Naive thymus-derived CD4-positive, alpha-beta T cell (primary cell): ENCODE data around the gene FBLN1. TPM values are rescaled to one million over a fixed set of nuclear protein-coding genes. Genes with fewer than 3 reads are reported as not detected.
"Not testable (repeated sequence)": the region's sequence is repeated elsewhere in the genome, so short reads cannot be mapped to it uniquely, and the experiment has no call there.

Experiments used
- ATAC-seq: fragments of 150-1000 bp; cut with Tn5 transposase; 2 replicates; pipeline ENCODE4 v1.10.0; 2021; ENCODE audit warnings: mild to moderate bottlenecking, moderate library complexity
- CTCF ChIA-PET: fragments of 350-600 bp; sonication (Branson Sonifier 250); formaldehyde crosslinking; loops from one replicate; lab custom pipeline; 2021; ENCODE audit warnings: antibody characterized with exemption; lab: Charles Lee
- POLR2A ChIA-PET: fragments of 350-600 bp; sonication (Branson Sonifier 250); formaldehyde crosslinking; loops from one replicate; lab custom pipeline; 2021; ENCODE audit warnings: antibody characterized with exemption, inconsistent platforms; lab: Charles Lee
- DNase-seq, 9 donors: peaks; one replicate each; pipeline versions ENCODE4 v3.0.0 to v3.0.0-alpha.2; 2020 to 2022; ENCODE audit warnings: mixed read lengths in 1 of 9
- H3K27ac ChIP-seq: one replicate; pipeline ENCODE4 v1.7.0; 2013; ENCODE audit warnings: mild to moderate bottlenecking, low read depth, low read length, moderate library complexity
- H3K27me3 ChIP-seq, 2 donors: one replicate each; pipeline ENCODE4 v1.7.0; 2013; ENCODE audit warnings: low read length in 2 of 2, mild to moderate bottlenecking in 2 of 2, moderate library complexity in 2 of 2; ENCODE audit not compliant: control insufficient read depth in 2 of 2, insufficient read depth in 2 of 2
- H3K36me3 ChIP-seq, 3 experiments: 1 replicate in 2 of 3; 2 replicates in 1 of 3; pipeline ENCODE4 v1.7.0; 2013; ENCODE audit warnings: low read length in 3 of 3, mild to moderate bottlenecking in 3 of 3, moderate library complexity in 1 of 3; ENCODE audit not compliant: insufficient read depth in 3 of 3, control insufficient read depth in 2 of 3
- H3K4me1 ChIP-seq, 2 donors: one replicate each; pipeline ENCODE4 v1.7.0; 2013; ENCODE audit warnings: low read length in 2 of 2, mild to moderate bottlenecking in 2 of 2, moderate library complexity in 1 of 2; ENCODE audit not compliant: control insufficient read depth in 2 of 2, insufficient read depth in 2 of 2
- H3K4me3 ChIP-seq: 2 replicates; pipeline ENCODE4 v1.7.0; 2013; ENCODE audit warnings: mild to moderate bottlenecking, low read length
- H3K9me3 ChIP-seq, 3 experiments: 1 replicate in 2 of 3; 2 replicates in 1 of 3; pipeline ENCODE4 v1.7.0; 2013; ENCODE audit warnings: low read length in 3 of 3; ENCODE audit not compliant: control insufficient read depth in 2 of 3
- H3K27ac Mint-ChIP-seq, 9 donors: one replicate each; pipeline ENCODE4 v1.8.0; 2020 to 2022; ENCODE audit warnings: mixed read lengths in 9 of 9, mild to moderate bottlenecking in 8 of 9, moderate library complexity in 5 of 9, inconsistent platforms in 2 of 9
- H3K27me3 Mint-ChIP-seq, 5 donors: one replicate each; pipeline ENCODE4 v1.8.0; 2021 to 2022; ENCODE audit warnings: mixed read lengths in 5 of 5, mild to moderate bottlenecking in 1 of 5
- H3K36me3 Mint-ChIP-seq, 5 donors: one replicate each; pipeline ENCODE4 v1.8.0; 2020 to 2022; ENCODE audit warnings: mixed read lengths in 5 of 5, mild to moderate bottlenecking in 3 of 5, inconsistent platforms in 1 of 5
- H3K4me1 Mint-ChIP-seq, 7 donors: one replicate each; pipeline ENCODE4 v1.8.0; 2020 to 2022; ENCODE audit warnings: mixed read lengths in 7 of 7, mild to moderate bottlenecking in 3 of 7, inconsistent platforms in 1 of 7
- H3K4me3 Mint-ChIP-seq, 10 donors: one replicate each; pipeline ENCODE4 v1.8.0; 2020 to 2022; ENCODE audit warnings: mild to moderate bottlenecking in 10 of 10, mixed read lengths in 10 of 10, moderate library complexity in 6 of 10, inconsistent platforms in 2 of 10
- H3K9me3 Mint-ChIP-seq, 11 donors: one replicate each; pipeline ENCODE4 v1.8.0; 2020 to 2022; ENCODE audit warnings: mixed read lengths in 11 of 11, mild to moderate bottlenecking in 4 of 11, inconsistent platforms in 1 of 11, moderate library complexity in 1 of 11
- intact Hi-C, 2 donors: fragments of 100-400 bp; cut with micrococcal nuclease; formaldehyde crosslinking; loops; one replicate each; pipeline ENCODE4 v1.15.1; 2023
- polyA plus RNA-seq, 2 donors: library from polyadenylated mRNA; unstranded; fragments of 300-500 nt; fragmentation: Illumina TruSeq; gene quantifications; one replicate each; pipeline ENCODE4 v1.2.3, GENCODE V29; 2021
- total RNA-seq, 6 experiments: library from RNA in 5 of 6; stranded (reverse) in 5 of 6; gene quantifications; 1 replicate in 5 of 6; 2 replicates in 1 of 6; pipeline ENCODE4 v1.2.3 and lab custom pipeline; 2021 to 2026

The FBLN1 gene
- total and polyA plus RNA-seq, 7 experiments from 2014 or later = 0.11 to 1.1 TPM; not detected in 5

DNA sequence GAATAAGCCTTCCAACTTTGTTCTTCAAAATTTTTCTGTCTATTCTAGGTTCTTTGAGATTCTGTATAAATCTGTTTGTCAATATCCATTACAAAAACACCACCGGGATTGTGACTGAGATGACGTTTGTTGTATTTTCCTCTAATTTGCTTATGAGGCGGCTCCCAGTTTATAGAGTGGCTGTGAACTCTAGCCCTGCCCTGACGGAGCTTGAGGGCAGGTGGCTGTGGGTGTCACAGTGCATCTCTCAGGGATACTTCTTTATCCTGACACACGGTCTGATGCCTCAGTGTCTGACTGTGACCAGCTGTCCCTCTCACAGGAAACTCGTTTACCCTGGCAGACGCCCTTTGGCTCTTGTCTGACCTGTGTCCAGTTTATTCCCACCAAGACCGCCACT, 115.3 kb downstream of the FBLN1 start:
- DNase-seq (no peak), ATAC-seq (no peak)
- Mint-ChIP-seq H3K27ac (no peak overlapping the region), H3K27me3 (peaks cover 0 to 8% (median 0%) of the 10 kb centered on the region in 5 donors), H3K4me1 (peaks cover 0 to 5% (median 0%) of the 10 kb centered on the region in 7 donors), H3K36me3 (no peaks in the 10 kb centered on the region), H3K4me3 (no peak overlapping the region), H3K9me3 (peaks cover 0 to 4% (median 0%) of the 10 kb centered on the region in 11 donors)
- no peaks in the 10 kb centered on the region for H3K9me3 ChIP-seq
- no peaks in the 10 kb centered on the region for H3K27me3 ChIP-seq
- no peaks in the 10 kb centered on the region for H3K4me1 ChIP-seq
- H3K36me3 ChIP-seq = no peaks in the 10 kb centered on the region
- intact Hi-C loops = no loop called here
- CTCF ChIA-PET = no interaction called here
- POLR2A ChIA-PET = no interaction called here
- no peak overlapping the region for H3K27ac ChIP-seq
- no peak overlapping the region for H3K4me3 ChIP-seq

DNA sequence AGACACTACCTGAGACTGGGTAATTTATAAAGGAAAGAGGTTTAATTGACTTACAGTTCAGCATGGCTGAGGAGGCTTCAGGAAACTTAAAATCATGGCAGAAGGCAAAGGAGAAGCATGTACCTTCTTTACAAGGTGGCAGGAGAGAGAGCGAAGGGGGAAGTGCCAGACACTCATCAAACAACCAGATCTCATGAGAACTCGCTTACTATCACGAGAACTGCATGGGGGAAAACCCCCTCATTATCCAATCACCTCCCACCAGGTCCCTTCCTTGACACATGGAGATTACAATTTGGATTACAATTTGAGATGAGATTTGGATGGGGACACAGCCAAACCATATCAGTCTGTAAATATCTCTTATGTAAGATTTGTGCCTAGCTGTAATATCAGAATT, 118.0 kb downstream of the FBLN1 start:
- peaks cover 0 to 8% (median 5%) of the 10 kb centered on the region in 5 donors for H3K27me3 Mint-ChIP-seq
- ChIA-PET POLR2A (no interaction called here), CTCF (no interaction called here)
- no peaks in the 10 kb centered on the region for H3K36me3 Mint-ChIP-seq
- intact Hi-C loops = no loop called here
- H3K27ac Mint-ChIP-seq = no peak overlapping the region
- no peaks in the 10 kb centered on the region for H3K36me3 ChIP-seq
- H3K4me3 Mint-ChIP-seq = no peak overlapping the region
- H3K4me1 ChIP-seq = no peaks in the 10 kb centered on the region
- H3K27me3 ChIP-seq = no peaks in the 10 kb centered on the region
- H3K4me3 ChIP-seq = no peak overlapping the region
- peaks cover 0 to 4% (median 0%) of the 10 kb centered on the region in 11 donors for H3K9me3 Mint-ChIP-seq
- DNase-seq (no peak), ATAC-seq (no peak)
- peaks cover 0 to 5% (median 0%) of the 10 kb centered on the region in 7 donors for H3K4me1 Mint-ChIP-seq
- H3K27ac ChIP-seq = no peak overlapping the region
- H3K9me3 ChIP-seq = no peaks in the 10 kb centered on the region

DNA sequence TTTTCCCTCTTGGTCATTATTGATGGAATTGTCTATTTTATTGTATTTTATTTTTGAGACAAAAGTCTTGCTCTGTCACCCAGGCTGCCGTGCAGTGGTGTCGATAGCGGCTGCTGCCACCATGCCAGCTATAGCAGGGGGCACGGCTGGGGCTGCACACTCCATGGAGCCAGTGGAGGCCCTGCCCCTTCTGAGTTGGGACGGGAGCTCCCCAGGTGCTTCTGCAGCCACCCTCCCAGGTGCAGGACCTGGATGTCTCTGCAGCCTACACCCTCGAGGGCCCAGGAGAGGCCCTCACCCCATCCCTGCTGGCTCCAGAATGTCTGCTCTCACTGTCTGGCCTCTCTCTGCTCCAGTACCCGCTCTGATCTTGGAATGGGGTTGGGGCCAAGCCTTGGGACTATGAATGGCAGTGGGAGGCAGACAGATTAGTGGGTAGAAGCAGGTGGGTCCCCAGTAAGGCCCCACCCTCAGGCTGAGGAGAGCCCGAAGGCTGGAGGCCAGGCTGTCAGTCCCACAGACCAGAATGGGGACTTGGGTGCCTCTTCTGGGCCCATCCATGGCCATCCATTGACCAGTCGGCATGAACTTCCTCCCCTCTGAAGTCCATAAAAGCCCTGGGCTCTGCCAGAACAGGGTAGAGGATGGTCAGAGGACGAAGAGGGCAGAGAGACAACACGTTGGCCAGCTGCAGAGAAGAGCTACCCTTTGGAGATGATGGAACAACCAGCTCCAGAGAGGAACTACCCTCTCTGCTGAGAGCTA, 119.3 kb downstream of the FBLN1 start:
- Histone ChIP-seq H3K4me1 (no peaks in the 10 kb centered on the region), H3K36me3 (no peaks in the 10 kb centered on the region), H3K9me3 (no peaks in the 10 kb centered on the region), H3K27ac (no peak overlapping the region), H3K4me3 (no peak overlapping the region), H3K27me3 (no peaks in the 10 kb centered on the region)
- H3K36me3 Mint-ChIP-seq = no peaks in the 10 kb centered on the region
- DNase-seq = no peak
- no peak overlapping the region for H3K27ac Mint-ChIP-seq
- ATAC-seq = no peak
- CTCF ChIA-PET = no interaction called here
- H3K4me3 Mint-ChIP-seq = no peak overlapping the region
- peaks cover 0 to 4% (median 0%) of the 10 kb centered on the region in 11 donors for H3K9me3 Mint-ChIP-seq
- H3K4me1 Mint-ChIP-seq = peaks cover 0 to 5% (median 0%) of the 10 kb centered on the region in 7 donors
- POLR2A ChIA-PET = no interaction called here
- intact Hi-C loops = no loop called here
- peaks cover 0 to 9% (median 5%) of the 10 kb centered on the region in 5 donors for H3K27me3 Mint-ChIP-seq

GRCh38 chr22:45623464-45624145, 120.9 kb downstream of the FBLN1 start:
- CTCF ChIA-PET, H3K9me3 ChIP-seq, H3K4me3 Mint-ChIP-seq, H3K4me3 ChIP-seq, H3K4me1 ChIP-seq, H3K27ac Mint-ChIP-seq, H3K4me1 Mint-ChIP-seq, H3K27me3 Mint-ChIP-seq, H3K27me3 ChIP-seq, H3K27ac ChIP-seq, POLR2A ChIA-PET, H3K9me3 Mint-ChIP-seq, intact Hi-C loops, ATAC-seq, H3K36me3 Mint-ChIP-seq, DNase-seq, H3K36me3 ChIP-seq: not testable (repeated sequence)

DNA sequence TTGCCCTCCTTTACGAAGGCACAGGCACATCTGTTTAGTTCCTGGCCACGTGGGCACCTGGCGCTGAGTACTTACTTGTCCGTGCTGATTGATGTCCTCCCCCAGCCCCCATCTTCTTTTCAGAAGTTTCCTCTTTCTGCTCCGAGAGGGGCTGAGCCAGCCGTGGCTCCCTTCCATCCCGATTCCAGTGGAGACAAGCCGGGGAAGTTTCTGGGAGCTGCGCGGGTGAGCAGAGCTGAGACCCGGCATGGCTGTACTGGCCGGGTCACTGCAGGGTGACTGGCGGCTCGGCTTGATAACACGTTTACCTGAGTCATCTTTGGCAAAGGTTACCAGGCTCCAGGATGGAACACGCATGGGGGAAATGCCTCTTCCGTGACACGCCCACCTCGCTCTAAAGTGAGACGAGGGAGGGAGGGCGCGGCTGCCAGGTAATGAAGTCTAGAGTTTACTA, 123.5 kb downstream of the FBLN1 start:
- Mint-ChIP-seq H3K4me3 (no peak overlapping the region), H3K4me1 (peaks cover 0 to 1% (median 0%) of the 10 kb centered on the region in 7 donors), H3K27ac (no peak overlapping the region), H3K36me3 (no peaks in the 10 kb centered on the region), H3K27me3 (peaks cover 14 to 27% (median 20%) of the 10 kb centered on the region in 5 donors), H3K9me3 (peaks cover 0 to 1% (median 0%) of the 10 kb centered on the region in 11 donors)
- DNase-seq (no peak), ATAC-seq (no peak)
- intact Hi-C loops = no loop called here
- ChIA-PET POLR2A (interaction anchor here (1.0 kb wide), 1 partner anchor 60 kb away, joined by 3 read pairs; no protein-coding TSS in a partner anchor), CTCF (no interaction called here)
- no peak overlapping the region for H3K27ac ChIP-seq
- H3K9me3 ChIP-seq = no peaks in the 10 kb centered on the region
- no peaks in the 10 kb centered on the region for H3K4me1 ChIP-seq
- no peaks in the 10 kb centered on the region for H3K27me3 ChIP-seq
- H3K36me3 ChIP-seq = no peaks in the 10 kb centered on the region
- H3K4me3 ChIP-seq = no peak overlapping the region

DNA sequence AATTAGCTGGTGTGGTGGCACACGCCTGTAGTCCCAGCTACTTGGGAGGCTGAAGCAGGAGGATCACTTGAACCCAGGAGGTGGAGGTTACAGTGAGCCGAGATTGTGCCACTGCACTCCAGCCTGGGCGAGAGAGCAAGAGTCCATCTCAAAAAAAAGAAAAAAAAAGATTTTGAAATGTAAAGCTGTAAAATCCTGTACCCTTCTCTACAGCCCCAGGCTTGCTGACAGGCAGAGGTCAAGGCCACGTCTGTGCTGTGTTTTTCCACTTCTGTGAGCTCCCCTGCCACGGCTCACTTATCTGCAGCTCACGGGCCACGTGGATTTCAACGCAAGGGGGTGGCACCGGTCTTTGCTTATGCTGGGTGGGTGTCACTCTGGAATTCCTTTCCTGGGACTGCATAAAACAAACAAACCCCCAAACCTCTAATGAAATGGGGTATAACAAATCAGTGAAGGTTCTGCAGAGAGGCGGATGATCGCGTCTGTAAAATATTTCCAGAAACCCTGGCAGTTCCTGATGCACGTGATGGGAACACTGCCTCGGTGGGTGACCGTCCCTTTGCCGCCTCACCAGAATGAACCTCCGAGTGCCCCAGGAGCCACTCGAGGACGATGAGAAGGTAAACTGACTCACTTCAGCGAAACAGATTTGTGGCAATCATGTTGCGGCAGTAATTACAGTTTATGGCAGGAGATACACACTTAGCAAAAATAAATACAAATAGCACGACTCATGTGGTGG, 125.0 kb downstream of the FBLN1 start:
- intact Hi-C loops = no loop called here
- Histone ChIP-seq H3K27ac (no peak overlapping the region), H3K4me1 (no peaks in the 10 kb centered on the region), H3K9me3 (no peaks in the 10 kb centered on the region), H3K36me3 (no peaks in the 10 kb centered on the region), H3K4me3 (no peak overlapping the region), H3K27me3 (peaks cover 0 to 4% of the 10 kb centered on the region in 2 donors)
- ATAC-seq (no peak), DNase-seq (no peak)
- ChIA-PET CTCF (no interaction called here), POLR2A (no interaction called here)
- peaks cover 0 to 3% (median 0%) of the 10 kb centered on the region in 11 donors for H3K9me3 Mint-ChIP-seq
- no peaks in the 10 kb centered on the region for H3K36me3 Mint-ChIP-seq
- H3K27ac Mint-ChIP-seq = no peak overlapping the region
- peaks cover 0 to 1% (median 0%) of the 10 kb centered on the region in 7 donors for H3K4me1 Mint-ChIP-seq
- peaks cover 28 to 40% (median 34%) of the 10 kb centered on the region in 5 donors for H3K27me3 Mint-ChIP-seq
- H3K4me3 Mint-ChIP-seq = no peak overlapping the region
